HUES48 (cell line): ENCODE measurements around the gene AQP6.
"Not testable (repeated sequence)": the region's sequence is repeated elsewhere in the genome, so short reads cannot be mapped to it uniquely, and the experiment has no call there.

Experiments
- H3K27ac ChIP-seq: one replicate; pipeline ENCODE4 v1.7.0; 2013; ENCODE audit warnings: low read depth, low read length, inconsistent platforms
- H3K27me3 ChIP-seq: 2 replicates; pipeline ENCODE4 v1.6.1; 2013; ENCODE audit warnings: mild to moderate bottlenecking, low read length; ENCODE audit not compliant: control insufficient read depth, insufficient read depth
- H3K36me3 ChIP-seq: 2 replicates; pipeline ENCODE4 v1.6.1; 2013; ENCODE audit warnings: low read length; ENCODE audit not compliant: control insufficient read depth, insufficient read depth
- H3K4me1 ChIP-seq: 2 replicates; pipeline ENCODE4 v1.6.1; 2013; ENCODE audit warnings: mild to moderate bottlenecking, low read length; ENCODE audit not compliant: control insufficient read depth, insufficient read depth
- H3K4me3 ChIP-seq: 2 replicates; pipeline ENCODE4 v1.5.1; 2013; ENCODE audit warnings: mild to moderate bottlenecking, low read depth, low read length
- H3K9ac ChIP-seq: 2 replicates; pipeline ENCODE4 v1.6.1; 2013; ENCODE audit warnings: mild to moderate bottlenecking, low read depth, low read length, moderate library complexity
- H3K9me3 ChIP-seq: 2 replicates; pipeline ENCODE4 v1.6.1; 2013; ENCODE audit warnings: low read length; ENCODE audit not compliant: control insufficient read depth, insufficient read depth

The AQP6 gene

GRCh38 chr12:49984476-49985359 lies 12.0 kb downstream of the AQP6 start:
- peaks cover 15% of the 10 kb centered on the region; the same call in 1 of the 2 replicates for H3K4me1 ChIP-seq
- H3K9ac ChIP-seq = no peak overlapping the region
- H3K27ac ChIP-seq = peak overlapping the region; percentile 8
- no peaks in the 10 kb centered on the region for H3K27me3 ChIP-seq
- no peak overlapping the region for H3K4me3 ChIP-seq
- peaks cover 23% of the 10 kb centered on the region for H3K36me3 ChIP-seq
- H3K9me3 ChIP-seq = no peaks in the 10 kb centered on the region

GRCh38 chr12:49985981-49986380 lies 13.2 kb downstream of the AQP6 start:
- Histone ChIP-seq H3K4me1 (peaks cover 15% of the 10 kb centered on the region; the same call in 1 of the 2 replicates), H3K36me3 (peaks cover 36% of the 10 kb centered on the region), H3K9me3 (no peaks in the 10 kb centered on the region), H3K4me3 (no peak overlapping the region), H3K9ac (no peak overlapping the region), H3K27ac (peak overlapping the region; percentile 14), H3K27me3 (no peaks in the 10 kb centered on the region)

GRCh38 chr12:49986476-49986875 lies 13.7 kb downstream of the AQP6 start:
- not testable (repeated sequence) for H3K9ac ChIP-seq, H3K27me3 ChIP-seq, H3K9me3 ChIP-seq, H3K27ac ChIP-seq, H3K4me3 ChIP-seq
- Histone ChIP-seq H3K4me1 (peaks cover 15% of the 10 kb centered on the region; the same call in 1 of the 2 replicates), H3K36me3 (peaks cover 38% of the 10 kb centered on the region)

DNA sequence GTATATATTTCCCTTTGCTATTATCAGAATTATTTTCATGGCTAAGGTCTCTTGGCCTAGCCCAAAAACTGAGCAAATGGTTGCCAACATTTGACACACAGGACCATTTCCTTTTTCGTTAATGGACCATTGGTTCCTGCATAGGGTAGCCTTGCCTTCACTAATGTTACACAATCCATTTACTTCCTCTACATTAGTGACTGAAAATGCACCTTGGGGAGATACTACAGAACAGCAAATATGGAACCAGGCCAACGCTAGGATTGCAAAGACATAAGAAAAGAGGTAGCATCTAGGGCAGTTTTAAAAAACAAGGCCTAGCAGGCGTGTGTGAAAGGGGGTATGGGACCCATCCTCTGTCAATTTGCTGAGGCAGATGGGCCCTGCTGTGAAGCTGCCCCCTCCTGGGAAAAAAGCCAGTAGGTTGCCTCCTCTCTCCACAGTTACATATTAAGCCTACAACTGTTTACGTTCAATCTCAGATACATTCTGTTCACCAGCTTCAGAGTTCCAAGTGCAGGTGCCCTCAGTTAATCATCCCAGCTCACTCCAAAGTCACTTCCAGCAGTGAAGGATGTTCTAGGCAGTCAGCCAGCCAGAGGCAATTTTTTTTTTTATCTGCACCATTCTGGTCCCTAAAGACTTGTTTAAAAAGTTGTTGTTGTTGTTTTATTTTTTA lies 15.0 kb downstream of the AQP6 start:
- Histone ChIP-seq H3K4me3 (no peak overlapping the region), H3K9me3 (no peaks in the 10 kb centered on the region), H3K9ac (no peak overlapping the region), H3K27ac (no peak overlapping the region), H3K27me3 (no peaks in the 10 kb centered on the region), H3K36me3 (peaks cover 51% of the 10 kb centered on the region), H3K4me1 (peaks cover 15% of the 10 kb centered on the region; the same call in 1 of the 2 replicates)

GRCh38 chr12:49989400-49989799 lies 16.7 kb downstream of the AQP6 start:
- not testable (repeated sequence) for H3K27ac ChIP-seq, H3K9me3 ChIP-seq, H3K9ac ChIP-seq, H3K4me3 ChIP-seq, H3K27me3 ChIP-seq
- H3K4me1 ChIP-seq = peaks cover 15% of the 10 kb centered on the region; the same call in 1 of the 2 replicates
- H3K36me3 ChIP-seq = peaks cover 67% of the 10 kb centered on the region

DNA sequence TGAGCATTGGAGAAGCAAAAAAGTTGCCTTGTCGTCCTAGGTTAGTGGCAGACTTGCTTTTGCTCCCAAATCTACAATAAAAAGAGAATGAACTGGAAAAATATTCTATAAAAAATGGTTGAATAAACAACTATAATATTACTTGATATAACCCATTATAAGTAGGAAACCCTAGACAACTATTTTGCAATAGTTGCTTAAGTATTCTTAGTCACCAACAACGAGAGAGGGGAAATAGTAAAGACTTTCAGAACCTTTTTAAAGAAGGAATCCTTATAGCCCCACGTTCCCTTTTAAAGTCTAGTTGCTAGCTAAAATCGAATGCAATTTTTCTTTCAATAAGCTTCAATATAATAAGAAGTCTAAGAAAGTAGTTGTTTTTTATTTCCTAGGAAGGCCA lies 17.5 kb downstream of the AQP6 start:
- Histone ChIP-seq H3K27ac (no peak overlapping the region), H3K27me3 (no peaks in the 10 kb centered on the region), H3K4me3 (no peak overlapping the region), H3K9me3 (no peaks in the 10 kb centered on the region), H3K36me3 (peaks cover 76% of the 10 kb centered on the region), H3K9ac (no peak overlapping the region), H3K4me1 (peaks cover 8% of the 10 kb centered on the region; the same call in 1 of the 2 replicates)

GRCh38 chr12:49998453-49998852 lies 25.7 kb downstream of the AQP6 start:
- peaks cover 88% of the 10 kb centered on the region for H3K36me3 ChIP-seq
- H3K27ac ChIP-seq = no peak overlapping the region
- no peak overlapping the region for H3K9ac ChIP-seq

GRCh38 chr12:50003595-50003994 lies 30.8 kb downstream of the AQP6 start:
- no peak overlapping the region for H3K27ac ChIP-seq
- peaks cover 85% of the 10 kb centered on the region for H3K36me3 ChIP-seq
- H3K9ac ChIP-seq = no peak overlapping the region
- no peak overlapping the region for H3K4me3 ChIP-seq
- H3K27me3 ChIP-seq = no peaks in the 10 kb centered on the region
- H3K4me1 ChIP-seq = no peaks in the 10 kb centered on the region
- no peaks in the 10 kb centered on the region for H3K9me3 ChIP-seq

More at GRCh38 chr12:49998453-49998852, 25.7 kb downstream of the AQP6 start:
- H3K4me3 ChIP-seq = no peak overlapping the region
- no peaks in the 10 kb centered on the region for H3K27me3 ChIP-seq
- H3K4me1 ChIP-seq = no peaks in the 10 kb centered on the region
- no peaks in the 10 kb centered on the region for H3K9me3 ChIP-seq

DNA sequence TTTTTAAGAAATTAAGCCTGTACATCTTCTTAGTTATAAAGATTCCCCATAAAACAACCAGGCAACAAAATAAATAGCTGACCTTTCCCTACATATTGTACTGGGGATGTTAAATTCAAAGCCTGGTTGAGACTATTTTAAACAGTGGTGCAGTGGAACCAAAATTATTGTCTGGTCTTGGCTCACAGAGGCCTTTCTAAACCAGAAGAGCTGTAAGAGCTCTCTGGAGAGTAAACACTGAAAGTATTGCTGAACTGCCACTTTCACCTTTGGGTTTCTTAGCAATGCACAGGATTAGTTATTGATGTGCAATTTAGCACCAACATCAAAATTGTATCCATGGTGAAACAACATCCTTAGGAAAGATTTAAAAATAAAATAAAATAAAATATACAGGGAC lies 31.9 kb downstream of the AQP6 start:
- Histone ChIP-seq H3K9me3 (no peaks in the 10 kb centered on the region), H3K4me3 (no peak overlapping the region), H3K9ac (no peak overlapping the region), H3K27ac (no peak overlapping the region), H3K36me3 (peaks cover 78% of the 10 kb centered on the region), H3K27me3 (no peaks in the 10 kb centered on the region), H3K4me1 (no peaks in the 10 kb centered on the region)

DNA sequence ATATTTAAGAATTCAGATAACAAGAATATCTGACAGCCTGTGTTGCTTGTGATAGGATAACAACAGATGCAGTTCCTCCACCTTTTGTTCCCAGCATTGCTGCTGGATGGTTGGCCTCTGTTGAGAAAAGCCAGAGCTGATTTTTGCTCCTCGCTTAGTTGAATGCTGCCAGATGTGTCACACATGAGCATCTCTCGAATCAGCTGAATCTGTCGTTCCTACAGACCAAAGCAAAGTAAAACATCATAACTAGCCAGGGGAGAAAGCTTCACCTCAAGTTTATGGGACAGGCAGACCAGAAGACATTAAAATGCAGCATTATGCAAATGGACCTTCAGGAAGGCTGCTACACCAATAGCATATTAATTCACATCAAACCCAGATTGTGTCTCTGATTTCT lies 32.4 kb downstream of the AQP6 start:
- Histone ChIP-seq H3K27me3 (no peaks in the 10 kb centered on the region), H3K27ac (no peak overlapping the region), H3K9me3 (no peaks in the 10 kb centered on the region), H3K4me1 (no peaks in the 10 kb centered on the region), H3K9ac (no peak overlapping the region), H3K36me3 (peaks cover 81% of the 10 kb centered on the region), H3K4me3 (no peak overlapping the region)

DNA sequence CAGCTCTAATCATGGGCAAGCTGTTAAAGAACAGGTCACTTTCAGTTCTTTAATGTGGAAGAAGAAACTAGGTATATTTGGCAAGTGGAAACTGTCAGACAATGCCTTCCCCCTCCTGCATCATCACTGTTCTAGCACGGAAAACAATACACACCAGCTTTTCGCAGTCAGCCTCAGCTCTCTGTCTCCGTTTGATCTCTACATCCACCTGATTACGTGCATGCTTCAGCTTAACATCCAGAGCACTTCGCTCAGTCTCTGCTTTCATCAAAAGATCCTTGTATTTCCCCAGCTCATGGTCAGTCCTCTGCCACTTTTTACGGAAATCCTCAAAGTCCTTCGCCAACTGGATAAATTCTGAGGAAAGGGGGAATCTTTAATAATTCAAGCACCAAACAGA lies 33.5 kb downstream of the AQP6 start:
- Histone ChIP-seq H3K9ac (no peak overlapping the region), H3K27ac (no peak overlapping the region), H3K4me3 (no peak overlapping the region), H3K4me1 (no peaks in the 10 kb centered on the region), H3K36me3 (peaks cover 72% of the 10 kb centered on the region), H3K9me3 (no peaks in the 10 kb centered on the region), H3K27me3 (no peaks in the 10 kb centered on the region)
